OCI-LY3 (cell line): ENCODE data around the gene CA10.

ENCODE experiments used
- H2AFZ ChIP-seq: fragments of 200-600, 300-600 bp; shearing (Covaris generic); 2 replicates; pipeline ENCODE4 v1.6.0; 2014; ENCODE audit warnings: antibody characterized with exemption, low read depth, low read length
- H3K27ac ChIP-seq: fragments of 200-600, 300-600 bp; sonication (generic); 2 replicates; pipeline ENCODE4 v1.5.1; 2014; ENCODE audit warnings: mild to moderate bottlenecking, low read length, moderate library complexity, mixed read lengths
- H3K27me3 ChIP-seq: fragments of 200-600, 300-600 bp; sonication (generic); 2 replicates; pipeline ENCODE4 v1.6.1; 2014; ENCODE audit warnings: low read depth, low read length, mixed read lengths
- H3K36me3 ChIP-seq: fragments of 200-600, 300-600 bp; sonication (generic); replicated peaks from 2 replicates; pipeline ENCODE3; 2014; ENCODE audit warnings: low read depth, low read length, mixed read lengths
- H3K4me1 ChIP-seq: fragments of 300-600, 200-600 bp; sonication (generic); 2 replicates; pipeline ENCODE4 v1.6.1; 2014; ENCODE audit warnings: low read length, mixed read lengths
- H3K4me2 ChIP-seq: fragments of 200-600, 300-600 bp; sonication (generic); 2 replicates; pipeline ENCODE4 v1.6.1; 2014; ENCODE audit warnings: low read length, mixed read lengths
- H3K4me3 ChIP-seq: fragments of 300-600, 200-600 bp; sonication (generic); 2 replicates; pipeline ENCODE4 v1.5.1; 2014; ENCODE audit warnings: antibody characterized with exemption, mild to moderate bottlenecking, low read length, moderate library complexity
- H3K79me2 ChIP-seq: fragments of 300-600, 200-600 bp; shearing (Covaris generic); 2 replicates; pipeline ENCODE4 v1.6.1; 2014; ENCODE audit warnings: mild to moderate bottlenecking, low read length, mixed read lengths
- H3K9ac ChIP-seq: fragments of 300-600, 200-600 bp; shearing (Covaris generic); 2 replicates; pipeline ENCODE4 v1.6.0; 2014; ENCODE audit warnings: mild to moderate bottlenecking, low read length, moderate library complexity
- H3K9me3 ChIP-seq: fragments of 200-600, 300-600 bp; shearing (Covaris generic); 2 replicates; pipeline ENCODE4 v1.6.1; 2014; ENCODE audit warnings: low read length, mixed read lengths; ENCODE audit not compliant: insufficient read depth
- H4K20me1 ChIP-seq: fragments of 200-600, 300-600 bp; sonication (generic); 2 replicates; pipeline ENCODE4 v1.6.1; 2016; ENCODE audit warnings: low read length, mixed read lengths; ENCODE audit not compliant: insufficient read depth
- CTCF ChIP-seq: fragments of 200-600, 300-600 bp; sonication (generic); IDR thresholded peaks from 2 replicates; pipeline ENCODE4 v1.5.1; 2014; ENCODE audit warnings: antibody characterized with exemption, low read length, low read depth
- EZH2phosphoT487 ChIP-seq: fragments of 200-600 bp; shearing (Covaris generic); IDR thresholded peaks from 2 replicates; pipeline ENCODE4 v1.6.1; 2018; ENCODE audit warnings: antibody characterized with exemption, mixed run types, low read depth

Gene CA10

GRCh38 chr17:51667706-51668083 is 490.8 kb downstream of the CA10 start:
- H3K27me3 ChIP-seq: peaks cover 10% of the 10 kb centered on the region; the same call in 1 of the 2 replicates
- no peak overlapping the region for H3K4me3 ChIP-seq
- H3K79me2 ChIP-seq: no peaks in the 10 kb centered on the region
- no peak overlapping the region for H3K4me2 ChIP-seq
- TF ChIP-seq EZH2phosphoT487 (no peak), CTCF (no peak)
- H3K9ac ChIP-seq: no peak overlapping the region
- H3K27ac ChIP-seq: no peak overlapping the region
- H2AFZ ChIP-seq: no peak overlapping the region
- H4K20me1 ChIP-seq: no peaks in the 10 kb centered on the region
- no peaks in the 10 kb centered on the region for H3K9me3 ChIP-seq
- no peaks in the 10 kb centered on the region for H3K4me1 ChIP-seq
- H3K36me3 ChIP-seq: no peaks in the 10 kb centered on the region

- no peaks in the 10 kb centered on the region for H3K79me2 ChIP-seq
- no peak overlapping the region for H2AFZ ChIP-seq
- H3K36me3 ChIP-seq: no peaks in the 10 kb centered on the region
- H3K4me2 ChIP-seq: no peak overlapping the region
- no peaks in the 10 kb centered on the region for H3K9me3 ChIP-seq
- H3K9ac ChIP-seq: no peak overlapping the region
- no peak overlapping the region for H3K4me3 ChIP-seq
- H3K27me3 ChIP-seq: peaks cover 10% of the 10 kb centered on the region; the same call in 1 of the 2 replicates
- TF ChIP-seq EZH2phosphoT487: no peak
- TF ChIP-seq CTCF: no peak
- H4K20me1 ChIP-seq: no peaks in the 10 kb centered on the region
- H3K4me1 ChIP-seq: no peaks in the 10 kb centered on the region
- no peak overlapping the region for H3K27ac ChIP-seq
These were observed 491.4 kb downstream of the CA10 start for GRCh38 chr17:51666971-51667705.

GRCh38 chr17:51662204-51663056 is 496.1 kb downstream of the CA10 start:
- TF ChIP-seq EZH2phosphoT487: no peak
- no peak for TF ChIP-seq CTCF
- no peaks in the 10 kb centered on the region for H3K4me1 ChIP-seq
- H4K20me1 ChIP-seq: no peaks in the 10 kb centered on the region
- H3K27ac ChIP-seq: no peak overlapping the region
- no peak overlapping the region for H3K4me3 ChIP-seq
- H3K36me3 ChIP-seq: no peaks in the 10 kb centered on the region
- peaks cover 40% of the 10 kb centered on the region for H3K27me3 ChIP-seq
- no peak overlapping the region for H3K4me2 ChIP-seq
- H3K9ac ChIP-seq: no peak overlapping the region
- no peak overlapping the region for H2AFZ ChIP-seq
- no peaks in the 10 kb centered on the region for H3K9me3 ChIP-seq
- no peaks in the 10 kb centered on the region for H3K79me2 ChIP-seq

- H3K79me2 ChIP-seq: no peaks in the 10 kb centered on the region
- TF ChIP-seq CTCF (no peak), EZH2phosphoT487 (no peak)
- peaks cover 42% of the 10 kb centered on the region for H3K27me3 ChIP-seq
- no peak overlapping the region for H3K27ac ChIP-seq
- no peak overlapping the region for H2AFZ ChIP-seq
- H3K4me2 ChIP-seq: no peak overlapping the region
- no peaks in the 10 kb centered on the region for H4K20me1 ChIP-seq
- no peaks in the 10 kb centered on the region for H3K36me3 ChIP-seq
- H3K4me1 ChIP-seq: no peaks in the 10 kb centered on the region
- no peak overlapping the region for H3K9ac ChIP-seq
- H3K9me3 ChIP-seq: no peaks in the 10 kb centered on the region
- no peak overlapping the region for H3K4me3 ChIP-seq
These were observed 497.1 kb downstream of the CA10 start for GRCh38 chr17:51661403-51661802.
